ENCODE data around the gene ABCB10.

DNA sequence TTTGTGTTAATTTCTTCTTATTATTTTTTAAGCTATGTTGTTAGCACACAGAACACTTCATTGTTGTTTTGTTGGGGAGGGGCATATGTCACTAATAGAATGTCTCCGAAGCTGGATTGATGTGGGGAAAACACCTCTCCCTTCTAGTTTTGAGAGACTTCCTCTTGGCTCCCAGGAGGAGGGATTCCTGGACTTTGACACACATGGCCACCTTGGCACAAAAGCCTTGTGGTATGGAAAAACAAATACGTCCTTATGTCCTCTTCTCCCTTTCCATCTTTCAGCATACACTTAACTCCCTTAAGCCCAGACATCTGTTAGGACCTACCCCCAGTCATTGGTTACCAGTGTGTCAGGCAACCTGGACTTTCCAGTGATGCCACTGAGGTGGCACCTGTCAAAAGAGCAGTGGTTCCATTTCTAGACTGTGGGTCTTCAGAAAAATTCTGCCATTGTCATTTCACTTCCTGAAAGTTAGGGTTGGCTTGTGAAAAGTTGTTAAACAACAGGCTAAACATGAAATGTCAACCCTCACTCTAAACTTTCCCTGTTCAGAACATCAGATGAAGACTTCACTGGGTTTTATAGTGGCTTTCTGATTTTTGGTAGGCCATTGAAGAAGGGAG is 12.5 kb upstream of the ABCB10 start:
- TF ChIP-seq, protein P1, sequence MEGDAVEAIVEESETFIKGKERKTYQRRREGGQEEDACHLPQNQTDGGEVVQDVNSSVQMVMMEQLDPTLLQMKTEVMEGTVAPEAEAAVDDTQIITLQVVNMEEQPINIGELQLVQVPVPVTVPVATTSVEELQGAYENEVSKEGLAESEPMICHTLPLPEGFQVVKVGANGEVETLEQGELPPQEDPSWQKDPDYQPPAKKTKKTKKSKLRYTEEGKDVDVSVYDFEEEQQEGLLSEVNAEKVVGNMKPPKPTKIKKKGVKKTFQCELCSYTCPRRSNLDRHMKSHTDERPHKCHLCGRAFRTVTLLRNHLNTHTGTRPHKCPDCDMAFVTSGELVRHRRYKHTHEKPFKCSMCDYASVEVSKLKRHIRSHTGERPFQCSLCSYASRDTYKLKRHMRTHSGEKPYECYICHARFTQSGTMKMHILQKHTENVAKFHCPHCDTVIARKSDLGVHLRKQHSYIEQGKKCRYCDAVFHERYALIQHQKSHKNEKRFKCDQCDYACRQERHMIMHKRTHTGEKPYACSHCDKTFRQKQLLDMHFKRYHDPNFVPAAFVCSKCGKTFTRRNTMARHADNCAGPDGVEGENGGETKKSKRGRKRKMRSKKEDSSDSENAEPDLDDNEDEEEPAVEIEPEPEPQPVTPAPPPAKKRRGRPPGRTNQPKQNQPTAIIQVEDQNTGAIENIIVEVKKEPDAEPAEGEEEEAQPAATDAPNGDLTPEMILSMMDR (conservative IDR thresholded peaks at IDR 0.05) = no peak
- no peak for TF ChIP-seq ZFX (IDR thresholded peaks at IDR 0.05)
